GM13976 (cell line): ENCODE measurements around the gene VWC2L.

Source experiments
- DNase-seq: peaks from one replicate; pipeline ENCODE4 v3.0.0; 2012; ENCODE audit warnings: low spot score
- in situ Hi-C: fragments of 300-500 bp; cut with MboI; formaldehyde crosslinking; loops from one replicate; pipeline ENCODE4 v1.12.0; 2022; ENCODE audit warnings: low sequenced_read_pairs, mixed read lengths, inconsistent platforms; ENCODE audit not compliant: unreplicated experiment
- TF ChIP-seq, protein P1 (sequence below): IDR thresholded peaks from 2 replicates; pipeline ENCODE4 v1.5.1; 2012; ENCODE audit warnings: borderline replicate concordance, mild to moderate bottlenecking; ENCODE audit not compliant: insufficient read depth; ENCODE audit errors: extremely low read depth, missing control alignments, control extremely low read depth

The VWC2L gene

DNA sequence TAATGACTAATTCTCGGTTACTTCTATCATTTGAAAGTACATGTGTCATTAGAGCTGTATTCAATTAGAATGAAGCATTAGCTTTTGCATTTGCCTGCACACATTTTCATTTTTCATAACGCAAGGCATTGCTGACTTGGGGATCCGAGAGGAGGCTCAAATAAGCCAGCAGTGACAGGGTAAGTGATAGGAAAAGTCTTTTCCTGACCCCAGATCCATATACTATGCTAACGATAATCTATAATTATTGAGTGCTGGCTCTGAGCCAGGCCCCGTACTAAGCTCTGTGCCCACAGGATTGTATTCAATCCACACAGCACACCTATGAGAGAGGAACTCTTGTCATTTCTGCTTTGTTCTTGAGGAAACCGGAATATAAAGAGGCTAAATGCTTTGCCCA, 168.2 kb downstream of the VWC2L start:
- TF ChIP-seq, protein P1, sequence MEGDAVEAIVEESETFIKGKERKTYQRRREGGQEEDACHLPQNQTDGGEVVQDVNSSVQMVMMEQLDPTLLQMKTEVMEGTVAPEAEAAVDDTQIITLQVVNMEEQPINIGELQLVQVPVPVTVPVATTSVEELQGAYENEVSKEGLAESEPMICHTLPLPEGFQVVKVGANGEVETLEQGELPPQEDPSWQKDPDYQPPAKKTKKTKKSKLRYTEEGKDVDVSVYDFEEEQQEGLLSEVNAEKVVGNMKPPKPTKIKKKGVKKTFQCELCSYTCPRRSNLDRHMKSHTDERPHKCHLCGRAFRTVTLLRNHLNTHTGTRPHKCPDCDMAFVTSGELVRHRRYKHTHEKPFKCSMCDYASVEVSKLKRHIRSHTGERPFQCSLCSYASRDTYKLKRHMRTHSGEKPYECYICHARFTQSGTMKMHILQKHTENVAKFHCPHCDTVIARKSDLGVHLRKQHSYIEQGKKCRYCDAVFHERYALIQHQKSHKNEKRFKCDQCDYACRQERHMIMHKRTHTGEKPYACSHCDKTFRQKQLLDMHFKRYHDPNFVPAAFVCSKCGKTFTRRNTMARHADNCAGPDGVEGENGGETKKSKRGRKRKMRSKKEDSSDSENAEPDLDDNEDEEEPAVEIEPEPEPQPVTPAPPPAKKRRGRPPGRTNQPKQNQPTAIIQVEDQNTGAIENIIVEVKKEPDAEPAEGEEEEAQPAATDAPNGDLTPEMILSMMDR, result no peak
- in situ Hi-C loops, result no loop called here
- no peak for DNase-seq

DNA sequence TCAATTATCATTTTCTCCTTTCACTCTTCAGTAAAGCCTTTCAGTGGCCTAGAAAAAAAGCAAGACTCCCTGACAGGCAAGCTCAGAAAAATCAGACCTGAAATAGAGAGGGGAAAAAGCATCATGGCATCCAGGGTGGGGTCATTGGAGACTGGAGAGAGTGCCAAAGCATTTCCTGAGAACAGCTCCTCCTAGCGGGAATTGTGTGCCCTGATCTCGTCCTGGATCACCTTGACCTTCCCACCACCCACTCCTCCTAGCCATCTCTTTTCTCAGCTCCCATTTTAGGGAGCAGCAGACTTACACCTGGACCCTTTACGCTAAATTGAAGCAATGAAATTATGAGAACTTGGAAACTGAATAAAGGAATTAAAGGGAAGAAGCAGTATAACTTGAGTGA, 176.6 kb downstream of the VWC2L start:
- no peak for DNase-seq
- TF ChIP-seq, protein P1, result no peak
- in situ Hi-C loops, result no loop called here

DNA sequence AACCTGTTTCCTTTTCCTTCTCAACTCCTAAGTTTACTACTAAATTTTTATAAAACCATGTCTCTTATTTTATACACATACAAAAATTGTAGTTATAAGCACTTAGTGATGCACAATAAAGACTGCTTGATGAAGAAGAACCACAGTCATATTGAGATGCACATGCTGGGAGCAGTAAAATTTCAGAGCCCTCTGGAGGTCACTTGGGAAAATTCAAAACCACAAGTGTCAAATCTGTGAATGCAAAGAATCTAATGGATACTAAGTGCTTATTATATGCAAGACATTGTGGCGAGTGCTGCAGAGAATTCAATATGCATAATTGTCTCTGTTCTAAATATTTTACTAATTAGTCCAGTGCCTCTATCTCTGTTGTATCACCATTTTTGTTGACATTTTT, 180.5 kb downstream of the VWC2L start:
- in situ Hi-C loops, result no loop called here
- TF ChIP-seq, protein P1, result no peak
- no peak for DNase-seq

DNA sequence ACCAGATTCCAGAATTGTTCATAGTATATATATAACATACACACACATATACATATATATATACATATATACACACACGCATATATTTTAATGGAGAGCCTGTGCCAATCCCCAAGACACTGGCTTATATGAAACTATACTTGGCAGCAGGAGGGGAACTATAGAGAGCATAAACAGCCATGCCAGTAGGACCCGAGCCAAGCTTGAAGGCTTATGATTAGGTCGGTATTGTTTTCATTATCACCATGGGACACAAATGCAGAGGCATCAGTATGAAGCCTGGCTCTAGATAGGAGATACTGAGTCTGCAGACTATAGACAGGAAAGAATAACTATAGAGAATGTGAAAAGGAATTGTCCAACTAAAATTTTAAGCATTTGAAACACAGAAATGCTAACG, 181.2 kb downstream of the VWC2L start:
- in situ Hi-C loops, result no loop called here
- TF ChIP-seq, protein P1, result no peak
- DNase-seq, result no peak

DNA sequence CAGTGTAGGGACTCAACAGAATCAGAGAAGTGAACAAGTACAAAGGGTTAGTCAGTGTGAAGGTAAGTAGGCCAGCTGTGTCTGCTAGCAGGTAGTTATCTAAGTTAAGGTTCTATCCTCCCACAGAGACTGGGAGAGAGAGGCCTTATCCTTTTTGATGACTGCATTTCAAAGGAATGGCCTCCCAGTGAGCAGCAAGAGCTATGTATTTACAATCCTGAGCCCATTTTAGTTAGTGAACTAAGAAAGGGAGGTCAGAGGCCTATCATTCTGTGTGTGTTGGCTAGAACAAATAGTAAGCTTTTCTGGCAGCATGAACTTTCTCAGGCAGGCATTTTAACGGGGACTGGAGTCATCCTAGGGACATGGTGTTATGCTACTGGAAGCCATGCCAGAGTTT, 182.9 kb downstream of the VWC2L start:
- TF ChIP-seq, protein P1, result no peak
- in situ Hi-C loops, result no loop called here
- DNase-seq, result no peak

DNA sequence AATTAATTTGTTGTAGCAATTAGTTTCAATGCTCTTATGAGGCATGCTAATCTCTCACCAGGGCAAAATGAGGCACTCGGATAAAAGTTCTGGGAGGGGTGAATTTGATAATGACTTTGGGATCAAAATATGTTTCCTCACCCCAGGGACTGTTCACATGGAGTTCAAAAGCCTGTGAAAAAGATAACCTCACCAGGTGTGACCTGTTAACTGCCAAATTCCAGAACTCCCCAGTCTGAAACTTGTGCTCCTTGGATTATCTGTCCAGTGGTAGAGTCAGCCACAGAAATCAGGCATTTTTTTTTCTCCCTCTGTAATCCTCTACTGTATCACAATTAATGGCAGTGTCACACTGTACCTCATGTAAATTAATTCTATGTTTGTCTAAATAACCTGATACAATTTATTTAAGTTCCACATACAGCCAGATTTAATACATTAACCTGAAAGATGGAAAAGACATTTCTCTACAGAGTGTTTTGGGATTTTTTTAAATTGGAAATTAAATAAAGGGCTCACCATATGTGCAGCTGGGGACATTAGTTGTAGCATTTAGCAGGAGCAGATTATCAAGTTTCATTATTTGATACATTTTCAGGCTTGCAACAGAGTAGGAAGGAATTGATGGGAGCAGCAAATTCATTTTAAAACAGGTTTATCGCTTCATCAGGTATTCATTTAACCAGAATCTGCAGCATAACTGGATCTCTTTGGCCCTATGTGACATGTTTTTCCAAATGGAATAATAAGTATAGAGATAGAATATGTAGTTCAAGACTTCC, 191.2 kb downstream of the VWC2L start:
- TF ChIP-seq, protein P1, result no peak
- in situ Hi-C loops, result no loop called here

More for the DNA sequence above, 191.2 kb downstream of the VWC2L start:
- DNase-seq, result no peak
